ENCODE data around the gene CAMK1D.

GRCh38 chr10:12785415-12785831 is 436.1 kb downstream of the CAMK1D start:
- TF ChIP-seq CTCF (IDR thresholded peaks at IDR 0.05) (no peak), POLR2A (IDR thresholded peaks at IDR 0.05) (no peak)

Measured in testis (tissue), 2 donors.